Panc1 (cell line): ENCODE measurements around the gene THUMPD3. TPM values are rescaled to one million over a fixed set of nuclear protein-coding genes. Genes with fewer than 3 reads are reported as not detected.

Experiments
- ATAC-seq: fragments of 200-7000 bp; cut with Tn5 transposase; 2 replicates; pipeline ENCODE4 v1.9.1; 2020; ENCODE audit warnings: mild to moderate bottlenecking, moderate library complexity
- BruUV-seq: library from RNA; stranded (reverse); fragments of 400-500 nt; replicated peaks from 2 replicates; lab custom pipeline; 2021; lab: Mats Ljungman, UMichigan
- CTCF ChIA-PET: fragments of 300-600 bp; sonication (Branson Sonifier 250); formaldehyde crosslinking; loops from one replicate; lab custom pipeline; 2022; ENCODE audit warnings: antibody characterized with exemption; lab: Charles Lee
- POLR2A ChIA-PET: fragments of 300-600 bp; sonication (Branson Sonifier 250); formaldehyde crosslinking; loops from one replicate; lab custom pipeline; 2022; ENCODE audit warnings: antibody characterized with exemption; lab: Charles Lee
- DNase-seq: peaks from one replicate; pipeline ENCODE4 v3.0.0-alpha.2; 2010; ENCODE audit warnings: low read depth, low spot score
- H3K27ac ChIP-seq: 2 replicates; pipeline ENCODE4 v1.5.1; 2011; ENCODE audit warnings: mild to moderate bottlenecking, low read length, inconsistent platforms
- H3K27me3 ChIP-seq: fragments of 200-500 bp; sonication (Bioruptor generic); 2 replicates; pipeline ENCODE4 v1.6.0; 2014; ENCODE audit warnings: low read length, inconsistent platforms; ENCODE audit not compliant: control insufficient read depth, insufficient read depth
- H3K36me3 ChIP-seq: fragments of 200-500 bp; sonication (Bioruptor generic); 2 replicates; pipeline ENCODE4 v1.5.1; 2014; ENCODE audit warnings: inconsistent platforms, mild to moderate bottlenecking, low read length, moderate library complexity; ENCODE audit not compliant: control insufficient read depth, insufficient read depth
- H3K4me1 ChIP-seq: 2 replicates; pipeline ENCODE4 v1.5.1; 2011; ENCODE audit warnings: inconsistent platforms, mild to moderate bottlenecking, low read length, moderate library complexity; ENCODE audit not compliant: control insufficient read depth, insufficient read depth
- H3K4me3 ChIP-seq, 2 experiments: 2 replicates each; pipeline ENCODE4 v1.5.1; 2011 to 2012; ENCODE audit warnings: low read depth in 2 of 2, low read length in 2 of 2, mild to moderate bottlenecking in 2 of 2, inconsistent platforms in 1 of 2, moderate library complexity in 1 of 2
- H3K9me3 ChIP-seq: fragments of 200-500 bp; sonication (Bioruptor generic); 2 replicates; pipeline ENCODE4 v1.5.1; 2014; ENCODE audit warnings: low read depth, mild to moderate bottlenecking, inconsistent platforms, low read length, moderate library complexity; ENCODE audit not compliant: control insufficient read depth, insufficient read depth
- CTCF ChIP-seq: fragments of 450-650 bp; IDR thresholded peaks from 2 replicates; pipeline ENCODE4 v1.5.1; 2017; ENCODE audit warnings: mild to moderate bottlenecking
- POLR2AphosphoS5 ChIP-seq: IDR thresholded peaks from 2 replicates; pipeline ENCODE4 v1.6.1; 2012; ENCODE audit warnings: mild to moderate bottlenecking, low read depth, low read length, moderate library complexity
- SIN3A ChIP-seq: IDR thresholded peaks from 2 replicates; pipeline ENCODE4 v1.6.1; 2012; ENCODE audit warnings: low read depth, mild to moderate bottlenecking, low read length, moderate library complexity, borderline replicate concordance; ENCODE audit not compliant: insufficient read depth
- TCF7L2 ChIP-seq: IDR thresholded peaks from 2 replicates; pipeline ENCODE4 v1.6.1; 2011; ENCODE audit warnings: mild to moderate bottlenecking, low read depth, low read length, inconsistent platforms
- in situ Hi-C: cut with HindIII; loops from 2 replicates; pipeline ENCODE4 v1.10.0; 2016; ENCODE audit warnings: low sequenced_read_pairs, low pct_unique_long_range_greater_than_20kb
- intact Hi-C: fragments of 100-400 bp; cut with micrococcal nuclease; formaldehyde crosslinking; loops from one replicate; pipeline ENCODE4 v1.10.0; 2022; ENCODE audit not compliant: unreplicated experiment
- total RNA-seq: library from RNA; stranded (reverse); gene quantifications from one replicate; pipeline ENCODE4 v1.2.1, GENCODE V29; 2021; ENCODE audit not compliant: unreplicated experiment
- TF ChIP-seq, protein P1 (sequence below), 2 experiments: IDR thresholded peaks; 2 replicates each; pipeline ENCODE4 v1.6.1; 2011 to 2012; ENCODE audit warnings: low read depth in 2 of 2, control low read depth in 1 of 2, low read length in 1 of 2, mild to moderate bottlenecking in 1 of 2, moderate library complexity in 1 of 2; ENCODE audit not compliant: insufficient read depth in 1 of 2

The THUMPD3 gene
- total RNA-seq, 1 experiment from 2014 or later = 43.5 TPM

DNA sequence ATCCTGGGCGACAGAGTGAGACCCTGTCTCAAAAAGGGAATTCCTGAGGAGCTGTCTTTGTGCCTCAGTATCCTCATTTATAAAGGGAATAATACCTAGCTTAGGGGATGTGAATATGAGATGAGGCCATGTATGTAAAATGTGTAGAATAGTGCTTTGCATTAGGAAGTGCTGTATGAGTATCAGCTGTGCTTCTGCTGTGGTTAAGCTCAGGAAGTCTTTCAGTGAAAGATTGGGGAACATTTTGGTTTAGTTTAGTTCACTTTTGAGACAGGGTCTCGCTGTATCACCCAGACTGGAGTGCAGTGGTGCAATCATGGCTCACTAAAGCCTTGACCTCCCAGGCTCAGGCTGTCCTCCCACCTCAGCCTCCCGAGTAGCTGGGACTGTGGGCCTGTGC, 10.6 kb downstream of the THUMPD3 start:
- ChIA-PET POLR2A (no interaction called here), CTCF (no interaction called here)
- intact Hi-C loops (no loop called here), in situ Hi-C loops (no loop called here)
- Histone ChIP-seq H3K9me3 (no peaks in the 10 kb centered on the region), H3K36me3 (peaks cover 48% of the 10 kb centered on the region), H3K4me1 (no peaks in the 10 kb centered on the region; the same call in 1 of the 2 replicates), H3K27me3 (no peaks in the 10 kb centered on the region), H3K27ac (no peak overlapping the region), H3K4me3 (no peak overlapping the region)
- TF ChIP-seq, protein P1, sequence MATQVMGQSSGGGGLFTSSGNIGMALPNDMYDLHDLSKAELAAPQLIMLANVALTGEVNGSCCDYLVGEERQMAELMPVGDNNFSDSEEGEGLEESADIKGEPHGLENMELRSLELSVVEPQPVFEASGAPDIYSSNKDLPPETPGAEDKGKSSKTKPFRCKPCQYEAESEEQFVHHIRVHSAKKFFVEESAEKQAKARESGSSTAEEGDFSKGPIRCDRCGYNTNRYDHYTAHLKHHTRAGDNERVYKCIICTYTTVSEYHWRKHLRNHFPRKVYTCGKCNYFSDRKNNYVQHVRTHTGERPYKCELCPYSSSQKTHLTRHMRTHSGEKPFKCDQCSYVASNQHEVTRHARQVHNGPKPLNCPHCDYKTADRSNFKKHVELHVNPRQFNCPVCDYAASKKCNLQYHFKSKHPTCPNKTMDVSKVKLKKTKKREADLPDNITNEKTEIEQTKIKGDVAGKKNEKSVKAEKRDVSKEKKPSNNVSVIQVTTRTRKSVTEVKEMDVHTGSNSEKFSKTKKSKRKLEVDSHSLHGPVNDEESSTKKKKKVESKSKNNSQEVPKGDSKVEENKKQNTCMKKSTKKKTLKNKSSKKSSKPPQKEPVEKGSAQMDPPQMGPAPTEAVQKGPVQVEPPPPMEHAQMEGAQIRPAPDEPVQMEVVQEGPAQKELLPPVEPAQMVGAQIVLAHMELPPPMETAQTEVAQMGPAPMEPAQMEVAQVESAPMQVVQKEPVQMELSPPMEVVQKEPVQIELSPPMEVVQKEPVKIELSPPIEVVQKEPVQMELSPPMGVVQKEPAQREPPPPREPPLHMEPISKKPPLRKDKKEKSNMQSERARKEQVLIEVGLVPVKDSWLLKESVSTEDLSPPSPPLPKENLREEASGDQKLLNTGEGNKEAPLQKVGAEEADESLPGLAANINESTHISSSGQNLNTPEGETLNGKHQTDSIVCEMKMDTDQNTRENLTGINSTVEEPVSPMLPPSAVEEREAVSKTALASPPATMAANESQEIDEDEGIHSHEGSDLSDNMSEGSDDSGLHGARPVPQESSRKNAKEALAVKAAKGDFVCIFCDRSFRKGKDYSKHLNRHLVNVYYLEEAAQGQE (IDR thresholded peaks at IDR 0.05; ENCODE audit: insufficient read depth in 1 of 2, low read depth in 2 of 2, low read length in 1 of 2) = no peak
- TF ChIP-seq SIN3A (no peak), TCF7L2 (no peak), POLR2AphosphoS5 (no peak), CTCF (no peak)
- no TSS peak for BruUV-seq
- DNase-seq (no peak), ATAC-seq (no peak)

DNA sequence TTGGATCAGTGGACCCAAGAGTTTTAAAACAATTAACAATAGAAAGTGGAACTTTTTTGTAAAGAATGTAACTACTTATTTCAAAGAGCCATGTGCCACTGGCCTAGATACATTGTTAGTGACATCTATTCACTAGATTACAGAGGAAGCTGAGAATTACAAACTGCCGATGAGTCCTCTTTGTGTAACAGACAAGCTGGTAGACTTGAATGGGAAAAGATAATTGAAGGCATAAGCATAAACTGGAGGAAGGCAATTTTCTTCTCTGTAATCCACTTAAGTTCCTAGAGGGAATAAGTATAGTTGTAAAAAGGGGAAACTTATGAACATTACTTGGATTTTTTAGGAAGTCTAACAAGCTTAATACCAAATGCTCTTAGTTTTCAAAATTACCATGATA, 15.1 kb downstream of the THUMPD3 start:
- no TSS peak for BruUV-seq
- no peak for TF ChIP-seq SIN3A
- no peak for TF ChIP-seq POLR2AphosphoS5
- no peak for TF ChIP-seq TCF7L2
- TF ChIP-seq, protein P1 (IDR thresholded peaks at IDR 0.05; ENCODE audit: insufficient read depth in 1 of 2, low read depth in 2 of 2, low read length in 1 of 2) = no peak
- no peak for TF ChIP-seq CTCF
- ATAC-seq (no peak), DNase-seq (no peak)
- Histone ChIP-seq H3K27ac (no peak overlapping the region), H3K4me3 (no peak overlapping the region), H3K27me3 (no peaks in the 10 kb centered on the region), H3K9me3 (no peaks in the 10 kb centered on the region), H3K36me3 (peaks cover 42% of the 10 kb centered on the region), H3K4me1 (no peaks in the 10 kb centered on the region; the same call in 1 of the 2 replicates)
- ChIA-PET POLR2A (no interaction called here), CTCF (no interaction called here)
- intact Hi-C loops = no loop called here
- in situ Hi-C loops = no loop called here
